ENCODE measurements around the gene RSPO4. TPM values are rescaled to one million over a fixed set of nuclear protein-coding genes. Genes with fewer than 3 reads are reported as not detected.

Gene RSPO4
- total RNA-seq = under 1 TPM in 4 of 7 donors, not detected in 3; 0.07 to 0.53 (median 0.40) TPM
- polyA plus RNA-seq = under 1 TPM in 1 of 2 donors, not detected in 1; 0.04 TPM
- long read RNA-seq, donor 1 = 0 reads
- long read RNA-seq, donor 2 = 0 reads
- long read RNA-seq, donor 3, partial matches to known transcripts = 0 of 2 reads
- long read RNA-seq, donor 3, other reads (novel, unspliced or antisense) = 2 of 2 reads

GRCh38 chr20:1001911-1002681, at the start of gene RSPO4:
TSS of gene RSPO4 (minus strand) at chr20:1002311. CDS start at chr20:1002164, 147 bp downstream.
- no peaks in the 10 kb centered on the region for H3K9me3 ChIP-seq
- DNase-seq = no peak
- no peak for TF ChIP-seq POLR2A (IDR thresholded peaks at IDR 0.05)
- no peak for TF ChIP-seq CTCF (IDR thresholded peaks at IDR 0.05)
- no peaks in the 10 kb centered on the region for H3K4me1 ChIP-seq (ENCODE audit: insufficient read depth)
- intact Hi-C loops (cut with DNase I) = no loop called here
- no peak within 1 kb of the TSS for H3K27ac ChIP-seq
- 2% methylated on average over 68 to 88 of the region's 88 CpGs for WGBS, 3 donors
- no peak within 1 kb of the TSS for H3K4me3 ChIP-seq
- H3K27me3 ChIP-seq = no peaks in the 10 kb centered on the region
- no peaks in the 10 kb centered on the region for H3K36me3 ChIP-seq

- no peaks in the 10 kb centered on the region for H3K9me3 ChIP-seq
- no peak overlapping the region for H3K4me3 ChIP-seq
- intact Hi-C loops (cut with DNase I) = no loop called here
- no peaks in the 10 kb centered on the region for H3K27me3 ChIP-seq
- no peaks in the 10 kb centered on the region for H3K4me1 ChIP-seq (ENCODE audit: insufficient read depth)
- WGBS, 3 donors = 84 to 91% (median 87%) methylated on average over 6 of the region's 6 CpGs
- no peaks in the 10 kb centered on the region for H3K36me3 ChIP-seq
- no peak for DNase-seq
- no peak for TF ChIP-seq POLR2A (IDR thresholded peaks at IDR 0.05)
- TF ChIP-seq CTCF (IDR thresholded peaks at IDR 0.05) = no peak
- no peak for TF ChIP-seq EP300 (IDR thresholded peaks at IDR 0.05)
- no peak overlapping the region for H3K27ac ChIP-seq
Observed at GRCh38 chr20:1050440-1050839, 48.3 kb upstream of the RSPO4 start.

GRCh38 chr20:1045860-1046418, 43.8 kb upstream of the RSPO4 start:
- Histone ChIP-seq H3K9me3 (no peaks in the 10 kb centered on the region), H3K36me3 (no peaks in the 10 kb centered on the region), H3K27ac (no peak overlapping the region), H3K4me1 (ENCODE audit: insufficient read depth) (no peaks in the 10 kb centered on the region), H3K4me3 (no peak overlapping the region), H3K27me3 (no peaks in the 10 kb centered on the region)
- intact Hi-C loops (cut with DNase I) = no loop called here
- no peak for DNase-seq
- TF ChIP-seq CTCF (IDR thresholded peaks at IDR 0.05) (no peak), POLR2A (IDR thresholded peaks at IDR 0.05) (no peak), EP300 (IDR thresholded peaks at IDR 0.05) (no peak)
- 84 to 89% (median 89%) methylated on average over 3 of the region's 3 CpGs for WGBS, 3 donors

GRCh38 chr20:1041845-1042390, 39.8 kb upstream of the RSPO4 start:
- WGBS, 3 donors = 51 to 71% (median 52%) methylated on average over 7 of the region's 7 CpGs
- Histone ChIP-seq H3K4me3 (no peak overlapping the region), H3K36me3 (no peaks in the 10 kb centered on the region), H3K27me3 (no peaks in the 10 kb centered on the region), H3K9me3 (no peaks in the 10 kb centered on the region), H3K27ac (no peak overlapping the region), H3K4me1 (ENCODE audit: insufficient read depth) (no peaks in the 10 kb centered on the region)
- no peak for DNase-seq
- intact Hi-C loops (cut with DNase I) = no loop called here
- no peak for TF ChIP-seq EP300 (IDR thresholded peaks at IDR 0.05)
- no peak for TF ChIP-seq POLR2A (IDR thresholded peaks at IDR 0.05)
- TF ChIP-seq CTCF (IDR thresholded peaks at IDR 0.05) = no peak
